Upper lobe of right lung (tissue), 1 donor: Measurements from ENCODE around the gene TTLL11. TPM values are rescaled to one million over a fixed set of nuclear protein-coding genes. Genes with fewer than 3 reads are reported as not detected.

Experiments used
- ATAC-seq: fragments of 200-7000 bp; cut with Tn5 transposase; one replicate; pipeline ENCODE4 v1.9.1; 2020; ENCODE audit warnings: mild to moderate bottlenecking, moderate library complexity
- DNase-seq: peaks from one replicate; pipeline ENCODE4 v3.0.0-alpha.2; 2020
- H3K27ac ChIP-seq: fragments of 200-600 bp; one replicate; pipeline ENCODE4 v1.8.0; 2022
- H3K27me3 ChIP-seq: fragments of 200-600 bp; one replicate; pipeline ENCODE4 v1.8.0; 2022; ENCODE audit warnings: mild to moderate bottlenecking
- H3K36me3 ChIP-seq: fragments of 200-600 bp; one replicate; pipeline ENCODE4 v1.8.0; 2022
- H3K4me1 ChIP-seq: fragments of 200-600 bp; one replicate; pipeline ENCODE4 v1.8.0; 2022
- H3K4me3 ChIP-seq: fragments of 200-600 bp; one replicate; pipeline ENCODE4 v1.8.0; 2022; ENCODE audit warnings: mild to moderate bottlenecking
- H3K9me3 ChIP-seq: fragments of 200-600 bp; one replicate; pipeline ENCODE4 v1.8.0; 2022
- CTCF ChIP-seq: fragments of 200-600 bp; IDR thresholded peaks from one replicate; pipeline ENCODE4 v1.8.0; 2022; ENCODE audit warnings: antibody characterized with exemption
- intact Hi-C: fragments of 100-400 bp; cut with DNase I; formaldehyde crosslinking; loops from one replicate; pipeline ENCODE4 v1.11.0; 2022
- total RNA-seq: library from RNA; stranded (reverse); fragmentation: NEBNext Ultra II Directional; extraction: Animal tissue kit (Norgen Biotek cat#: 25700); gene quantifications from one replicate; pipeline ENCODE4 v1.2.1, GENCODE V29; 2021
- donor health status: DM: no; HTN: yes; CAD: no; lungs with severe emphysema.

The TTLL11 gene
- total RNA-seq, 1 donor from 2014 or later: 10.7 TPM

GRCh38 chr9:121887553-121888437 is 205.3 kb downstream of the TTLL11 start:
- H3K9me3 ChIP-seq: no peaks in the 10 kb centered on the region
- H3K36me3 ChIP-seq: no peaks in the 10 kb centered on the region
- no peaks in the 10 kb centered on the region for H3K27me3 ChIP-seq
- no peak for TF ChIP-seq CTCF
- ATAC-seq: peak; percentile 11
- DNase-seq: no peak
- H3K27ac ChIP-seq: no peak overlapping the region
- intact Hi-C loops: no loop called here
- no peak overlapping the region for H3K4me3 ChIP-seq
- no peaks in the 10 kb centered on the region for H3K4me1 ChIP-seq

DNA sequence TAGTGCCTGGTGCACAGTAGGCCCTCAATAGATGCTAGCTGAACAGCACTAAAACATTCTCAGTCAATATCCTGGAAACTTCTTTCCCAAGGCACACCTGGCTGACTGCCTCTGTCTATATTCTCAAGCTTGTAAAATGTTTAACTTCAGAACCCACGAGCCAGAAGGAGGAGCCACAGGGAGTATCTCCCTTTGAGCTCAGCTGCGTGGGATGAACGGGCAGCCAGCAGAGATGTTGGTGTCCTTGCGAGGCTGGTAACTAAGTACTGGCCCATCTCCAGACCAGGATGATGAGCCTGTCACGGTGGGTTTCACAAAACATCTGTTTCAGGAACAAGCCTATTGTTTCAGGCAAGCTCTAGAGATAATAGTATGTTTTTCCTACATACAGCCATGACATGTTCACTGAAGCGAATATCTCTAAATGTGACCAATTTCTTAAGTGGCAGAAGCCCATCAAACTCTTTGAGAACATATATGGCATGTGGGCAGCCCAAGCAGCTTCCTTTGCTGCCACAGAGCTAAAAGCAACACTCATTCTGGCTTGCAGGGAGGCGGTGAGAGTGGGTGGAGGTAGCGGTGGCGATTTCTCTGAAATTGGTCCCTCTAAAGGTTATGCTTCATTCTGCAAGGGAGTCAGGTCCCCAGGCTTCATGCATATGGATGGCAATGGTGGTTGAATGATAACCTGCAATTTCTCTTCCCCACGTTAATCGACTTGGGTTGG is 206.2 kb downstream of the TTLL11 start:
- no peak overlapping the region for H3K4me3 ChIP-seq
- no peak for TF ChIP-seq CTCF
- no peak for ATAC-seq
- H3K36me3 ChIP-seq: no peaks in the 10 kb centered on the region
- H3K4me1 ChIP-seq: no peaks in the 10 kb centered on the region
- H3K27ac ChIP-seq: no peak overlapping the region
- DNase-seq: no peak
- intact Hi-C loops: no loop called here
- H3K27me3 ChIP-seq: no peaks in the 10 kb centered on the region
- no peaks in the 10 kb centered on the region for H3K9me3 ChIP-seq

GRCh38 chr9:121885345-121885901 is 207.7 kb downstream of the TTLL11 start:
- no peak for DNase-seq
- H3K9me3 ChIP-seq: no peaks in the 10 kb centered on the region
- intact Hi-C loops: no loop called here
- H3K4me3 ChIP-seq: no peak overlapping the region
- TF ChIP-seq CTCF: no peak
- no peaks in the 10 kb centered on the region for H3K4me1 ChIP-seq
- H3K36me3 ChIP-seq: no peaks in the 10 kb centered on the region
- no peak overlapping the region for H3K27ac ChIP-seq
- no peaks in the 10 kb centered on the region for H3K27me3 ChIP-seq
- ATAC-seq: no peak

- Histone ChIP-seq H3K36me3 (no peaks in the 10 kb centered on the region), H3K27ac (no peak overlapping the region), H3K27me3 (no peaks in the 10 kb centered on the region), H3K4me3 (no peak overlapping the region), H3K4me1 (no peaks in the 10 kb centered on the region), H3K9me3 (no peaks in the 10 kb centered on the region)
- ATAC-seq (no peak), DNase-seq (no peak)
- intact Hi-C loops: no loop called here
- no peak for TF ChIP-seq CTCF
Measured at GRCh38 chr9:121884057-121884541, 209.0 kb downstream of the TTLL11 start.

DNA sequence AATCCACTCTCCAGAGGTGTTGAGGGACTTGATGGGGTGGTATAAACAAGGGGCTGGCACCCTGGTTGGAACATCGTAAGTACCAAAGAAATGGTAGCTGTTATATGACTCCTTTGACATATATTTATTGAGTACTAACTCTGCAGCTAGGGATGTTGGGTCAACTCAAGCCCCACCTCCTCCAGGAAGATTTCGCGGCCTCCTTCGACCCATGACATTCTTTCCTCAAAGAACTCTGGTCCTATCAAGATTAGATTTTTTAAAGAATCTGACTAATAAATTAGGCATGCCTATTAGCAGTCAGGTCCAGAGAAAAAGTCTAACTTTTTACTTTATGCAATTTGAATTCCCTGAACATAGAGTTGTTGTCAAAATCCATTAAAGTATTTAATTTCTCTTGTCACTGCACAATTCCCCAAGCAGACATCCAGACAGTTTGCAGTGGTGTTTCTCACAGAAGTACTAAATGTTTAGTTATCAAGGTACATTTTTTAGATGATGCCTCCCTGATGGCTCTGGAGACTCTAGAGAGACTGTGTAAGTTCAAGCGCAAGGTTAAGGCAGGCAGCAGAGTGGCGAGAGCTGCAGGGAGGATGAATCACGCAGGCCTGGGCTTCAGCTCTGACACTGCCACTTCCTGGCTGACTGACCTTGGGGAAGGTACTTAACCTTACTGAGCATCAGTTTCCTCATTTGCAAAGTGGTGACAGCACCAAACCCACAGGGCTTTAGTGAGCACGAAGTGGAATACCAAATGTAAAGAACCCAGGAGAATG is 209.6 kb downstream of the TTLL11 start:
- Histone ChIP-seq H3K36me3 (no peaks in the 10 kb centered on the region), H3K27me3 (no peaks in the 10 kb centered on the region), H3K27ac (no peak overlapping the region), H3K4me1 (no peaks in the 10 kb centered on the region), H3K9me3 (no peaks in the 10 kb centered on the region), H3K4me3 (no peak overlapping the region)
- ATAC-seq: no peak
- intact Hi-C loops: no loop called here
- no peak for TF ChIP-seq CTCF
- DNase-seq: no peak
